IMR-90 (cell line): ENCODE measurements around the gene RPRM. TPM values are rescaled to one million over a fixed set of nuclear protein-coding genes. Genes with fewer than 3 reads are reported as not detected.

Experiments
- ATAC-seq: fragments of 200-7000 bp; cut with Tn5 transposase; 2 replicates; pipeline ENCODE4 v1.9.1; 2020; ENCODE audit warnings: low read depth, mild to moderate bottlenecking, moderate library complexity
- BruUV-seq: library from RNA; stranded (reverse); fragments of 400-500 nt; replicated peaks from 2 replicates; lab custom pipeline; 2021; lab: Mats Ljungman, UMichigan
- CTCF ChIA-PET: fragments of 300-600 bp; formaldehyde crosslinking; extraction: SDS; loops from one replicate; lab custom pipeline; 2021; ENCODE audit warnings: antibody characterized with exemption; lab: Yijun Ruan, JAX
- POLR2A ChIA-PET: fragments of 300-600 bp; sonication (Branson Sonifier 250); formaldehyde crosslinking; loops from one replicate; lab custom pipeline; 2022; ENCODE audit warnings: antibody characterized with exemption; ENCODE audit not compliant: unreplicated experiment; lab: Charles Lee
- DNase-seq: peaks from one replicate; pipeline ENCODE4 v3.0.0; 2013
- H2AFZ ChIP-seq: replicated peaks from 2 replicates; pipeline ENCODE3; 2013; ENCODE audit warnings: low read length, mild to moderate bottlenecking; ENCODE audit not compliant: poor library complexity
- H2AK5ac ChIP-seq: 2 replicates; pipeline ENCODE4 v1.6.1; 2013; ENCODE audit warnings: low read depth, low read length, inconsistent platforms
- H2AK9ac ChIP-seq: replicated peaks from 2 replicates; pipeline ENCODE3; 2013; ENCODE audit warnings: mild to moderate bottlenecking, low read depth, low read length, moderate library complexity; ENCODE audit not compliant: poor library complexity
- H2BK120ac ChIP-seq: 2 replicates; pipeline ENCODE4 v1.6.1; 2013; ENCODE audit warnings: low read depth, low read length, inconsistent platforms
- H2BK15ac ChIP-seq: 3 replicates; pipeline ENCODE4 v1.6.1; 2013; ENCODE audit warnings: low read depth, low read length, inconsistent platforms
- H2BK20ac ChIP-seq: 2 replicates; pipeline ENCODE4 v1.6.1; 2013; ENCODE audit warnings: low read depth, mild to moderate bottlenecking, inconsistent platforms, low read length, moderate library complexity
- H2BK5ac ChIP-seq: 2 replicates; pipeline ENCODE4 v1.6.1; 2013; ENCODE audit warnings: mild to moderate bottlenecking, low read depth, low read length, inconsistent platforms; ENCODE audit not compliant: poor library complexity, severe bottlenecking
- H3K14ac ChIP-seq: replicated peaks from 2 replicates; pipeline ENCODE4 v1.6.1; 2013; ENCODE audit warnings: low read depth, low read length, inconsistent platforms
- H3K18ac ChIP-seq: 2 replicates; pipeline ENCODE4 v1.6.1; 2013; ENCODE audit warnings: low read depth, low read length, control low read depth
- H3K23ac ChIP-seq: 2 replicates; pipeline ENCODE4 v1.6.1; 2013; ENCODE audit warnings: low read depth, low read length, inconsistent platforms
- H3K27ac ChIP-seq: 2 replicates; pipeline ENCODE4 v1.5.1; 2013; ENCODE audit warnings: mild to moderate bottlenecking, control low read depth, low read length; ENCODE audit not compliant: insufficient read depth
- H3K27me3 ChIP-seq: 2 replicates; pipeline ENCODE4 v1.6.1; 2013; ENCODE audit warnings: low read length; ENCODE audit not compliant: control insufficient read depth, insufficient read depth
- H3K36me3 ChIP-seq: 2 replicates; pipeline ENCODE4 v1.6.1; 2013; ENCODE audit warnings: low read length, mixed read lengths; ENCODE audit not compliant: control insufficient read depth, insufficient read depth
- H3K4ac ChIP-seq: 2 replicates; pipeline ENCODE4 v1.6.1; 2013; ENCODE audit warnings: low read depth, low read length, inconsistent platforms
- H3K4me1 ChIP-seq: 2 replicates; pipeline ENCODE4 v1.6.1; 2013; ENCODE audit warnings: low read length, mixed read lengths; ENCODE audit not compliant: control insufficient read depth, insufficient read depth
- H3K4me2 ChIP-seq: 2 replicates; pipeline ENCODE4 v1.6.1; 2013; ENCODE audit warnings: low read depth, mild to moderate bottlenecking, control low read depth, low read length, moderate library complexity
- H3K4me3 ChIP-seq: 2 replicates; pipeline ENCODE4 v1.5.1; 2013; ENCODE audit warnings: low read depth, mild to moderate bottlenecking, control low read depth, low read length, moderate library complexity; ENCODE audit not compliant: insufficient read depth
- H3K56ac ChIP-seq: 2 replicates; pipeline ENCODE4 v1.6.1; 2013; ENCODE audit warnings: low read length, inconsistent platforms; ENCODE audit not compliant: insufficient read depth; ENCODE audit errors: extremely low read depth
- H3K79me1 ChIP-seq, 2 experiments: 2 replicates each; pipeline ENCODE4 v1.6.1; 2013; ENCODE audit warnings: low read length in 2 of 2, inconsistent platforms in 1 of 2, low read depth in 1 of 2
- H3K9ac ChIP-seq: 2 replicates; pipeline ENCODE4 v1.6.1; 2013; ENCODE audit warnings: low read depth, low read length, control low read depth
- H3K9me1 ChIP-seq: 2 replicates; pipeline ENCODE4 v1.6.1; 2013; ENCODE audit warnings: low read length, inconsistent platforms; ENCODE audit not compliant: insufficient read depth
- H3K9me3 ChIP-seq: 2 replicates; pipeline ENCODE4 v1.6.1; 2013; ENCODE audit warnings: low read length; ENCODE audit not compliant: control insufficient read depth, insufficient read depth
- H4K20me1 ChIP-seq: 2 replicates; pipeline ENCODE4 v1.6.1; 2013; ENCODE audit warnings: low read length, inconsistent platforms; ENCODE audit not compliant: insufficient read depth
- H4K5ac ChIP-seq: 2 replicates; pipeline ENCODE4 v1.6.1; 2013; ENCODE audit warnings: mild to moderate bottlenecking, low read depth, low read length, control low read depth
- H4K8ac ChIP-seq, 2 experiments: 2 replicates each; pipeline ENCODE4 v1.6.1; 2013; ENCODE audit warnings: low read depth in 2 of 2, low read length in 2 of 2, control low read depth in 1 of 2, inconsistent platforms in 1 of 2
- H4K91ac ChIP-seq: 2 replicates; pipeline ENCODE4 v1.6.1; 2013; ENCODE audit warnings: low read depth, low read length, inconsistent platforms; ENCODE audit not compliant: insufficient read depth
- BHLHE40 ChIP-seq: fragments of 150-350 bp; IDR thresholded peaks from 2 replicates; pipeline ENCODE4 v1.6.1; 2016; ENCODE audit warnings: mild to moderate bottlenecking, low read depth, low read length
- CEBPB ChIP-seq: IDR thresholded peaks from 2 replicates; pipeline ENCODE4 v1.6.1; 2012; ENCODE audit warnings: low read depth, low read length, improper control_type of control experiment
- CHD1 ChIP-seq: IDR thresholded peaks from 2 replicates; pipeline ENCODE4 v1.6.1; 2012; ENCODE audit warnings: low read depth, low read length, improper control_type of control experiment
- CTCF ChIP-seq: conservative IDR thresholded peaks from 2 replicates; pipeline ENCODE4 v1.5.1; 2012; ENCODE audit warnings: mild to moderate bottlenecking, low read depth, low read length, improper control_type of control experiment
- ELK1 ChIP-seq: fragments of 150-350 bp; IDR thresholded peaks from 2 replicates; pipeline ENCODE4 v1.6.1; 2016; ENCODE audit warnings: low read depth, mild to moderate bottlenecking, low read length, moderate library complexity, borderline replicate concordance
- FOS ChIP-seq: fragments of 150-350 bp; IDR thresholded peaks from 2 replicates; pipeline ENCODE4 v1.6.1; 2016; ENCODE audit warnings: low read depth, low read length
- MAFK ChIP-seq: IDR thresholded peaks from 2 replicates; pipeline ENCODE4 v1.6.1; 2012; ENCODE audit warnings: low read depth, low read length, improper control_type of control experiment
- MAZ ChIP-seq: IDR thresholded peaks from 2 replicates; pipeline ENCODE4 v1.6.1; 2012; ENCODE audit warnings: low read depth, mild to moderate bottlenecking, low read length, improper control_type of control experiment, moderate library complexity, borderline replicate concordance
- MXI1 ChIP-seq: IDR thresholded peaks from 2 replicates; pipeline ENCODE4 v1.6.1; 2012; ENCODE audit warnings: low read depth, mild to moderate bottlenecking, low read length, moderate library complexity, borderline replicate concordance
- NFE2L2 ChIP-seq: fragments of 150-350 bp; IDR thresholded peaks from 2 replicates; pipeline ENCODE4 v1.6.1; 2016; ENCODE audit warnings: low read depth, mild to moderate bottlenecking, low read length
- POLR2A ChIP-seq: IDR thresholded peaks from 2 replicates; pipeline ENCODE4 v1.6.1; 2012; ENCODE audit warnings: mild to moderate bottlenecking, low read depth, low read length
- RAD21 ChIP-seq: IDR thresholded peaks from 2 replicates; pipeline ENCODE4 v1.6.1; 2012; ENCODE audit warnings: low read length, improper control_type of control experiment
- RCOR1 ChIP-seq: IDR thresholded peaks from 2 replicates; pipeline ENCODE4 v1.6.1; 2012; ENCODE audit warnings: mild to moderate bottlenecking, low read length, improper control_type of control experiment; ENCODE audit not compliant: insufficient replicate concordance
- RFX5 ChIP-seq: IDR thresholded peaks from 2 replicates; pipeline ENCODE4 v1.8.0; 2012; ENCODE audit warnings: low read depth, mild to moderate bottlenecking, low read length, moderate library complexity
- SMC3 ChIP-seq: fragments of 150-350 bp; IDR thresholded peaks from 2 replicates; pipeline ENCODE4 v1.6.1; 2016; ENCODE audit warnings: low read depth, mild to moderate bottlenecking, antibody characterized with exemption, low read length, moderate library complexity
- WGBS, 2 experiments: methylation state at CpG; one replicate each; pipeline versions ENCODE4 v1.1.5 to v1.1.7; 2013; ENCODE audit warnings: missing lambda C conversion rate in 2 of 2; ENCODE audit not compliant: insufficient read length in 1 of 2; ENCODE audit errors: extremely low coverage in 2 of 2; 5-methylcytosine and 5-hydroxymethylcytosine counted together
- dilution Hi-C: fragments of 300-500 bp; cut with HindIII; formaldehyde crosslinking; loops from one replicate; pipeline ENCODE4 v1.14.3; 2018; ENCODE audit warnings: low sequenced_read_pairs; ENCODE audit not compliant: unreplicated experiment
- in situ Hi-C: fragments of 300-500 bp; cut with MboI; formaldehyde crosslinking; loops from 3 replicates; pipeline ENCODE4 v1.14.3; 2019; ENCODE audit warnings: low sequenced_read_pairs, inconsistent platforms, mixed read lengths
- intact Hi-C: fragments of 100-400 bp; cut with micrococcal nuclease; formaldehyde crosslinking; loops from 2 replicates; pipeline ENCODE4 v1.10.0; 2022
- polyA plus RNA-seq, 3 experiments: library from polyadenylated mRNA; depleted of rRNA; stranded (reverse); fragments of >200 nt; gene quantifications; 2 replicates each; pipeline ENCODE4 v1.2.3, GENCODE V29; 2012; ENCODE audit warnings: low replicate concordance in 1 of 3
- total RNA-seq: library from RNA; depleted of rRNA; stranded (reverse); fragments of >200 nt; gene quantifications from 2 replicates; pipeline ENCODE4 v1.2.3, GENCODE V29; 2012
- TF ChIP-seq, protein P1 (sequence below): fragments of 150-350 bp; IDR thresholded peaks from 2 replicates; pipeline ENCODE4 v1.6.1; 2017; ENCODE audit warnings: mild to moderate bottlenecking, antibody characterized with exemption, low read length, low read depth

The RPRM gene
- total and polyA plus RNA-seq, 2 of the 4 experiments (the other 2 are of a cell fraction): not detected

GRCh38 chr2:153479573-153479972 is 1.0 kb upstream of the RPRM start:
- Histone ChIP-seq H3K27me3 (peaks cover 17% of the 10 kb centered on the region), H2BK5ac (no peak overlapping the region)

More at GRCh38 chr2:153479573-153479972, 1.0 kb upstream of the RPRM start:
- H2AFZ ChIP-seq: no peak overlapping the region
- H4K91ac ChIP-seq: no peak overlapping the region
- H2AK5ac ChIP-seq: no peak overlapping the region
- no peak overlapping the region for H3K27ac ChIP-seq
- H3K4me1 ChIP-seq: no peaks in the 10 kb centered on the region
- ChIA-PET CTCF (interaction anchor here (1.1 to 1.2 kb wide), 2 partner anchors 9 to 10 kb away, joined by 3 read pairs; no protein-coding TSS in a partner anchor), POLR2A (no interaction called here)
- no peak overlapping the region for H2BK20ac ChIP-seq
- no peaks in the 10 kb centered on the region for H3K79me1 ChIP-seq
- no peak overlapping the region for H3K18ac ChIP-seq
- H3K56ac ChIP-seq: no peak overlapping the region
- dilution Hi-C loops: no loop called here
- no peak overlapping the region for H3K4me3 ChIP-seq
- no TSS peak for BruUV-seq
- no peaks in the 10 kb centered on the region for H4K20me1 ChIP-seq
- no peak overlapping the region for H3K14ac ChIP-seq
- no peak overlapping the region for H4K8ac ChIP-seq
- H2AK9ac ChIP-seq: no peak overlapping the region
- intact Hi-C loops: no loop called here
- no peak overlapping the region for H2BK120ac ChIP-seq
- H4K5ac ChIP-seq: no peak overlapping the region
- no peaks in the 10 kb centered on the region for H3K9me1 ChIP-seq
- no peaks in the 10 kb centered on the region for H3K9me3 ChIP-seq
- H2BK15ac ChIP-seq: no peak overlapping the region
- no peak for TF ChIP-seq FOS
- no peak for TF ChIP-seq CHD1
- TF ChIP-seq BHLHE40: no peak
- TF ChIP-seq, protein P1, sequence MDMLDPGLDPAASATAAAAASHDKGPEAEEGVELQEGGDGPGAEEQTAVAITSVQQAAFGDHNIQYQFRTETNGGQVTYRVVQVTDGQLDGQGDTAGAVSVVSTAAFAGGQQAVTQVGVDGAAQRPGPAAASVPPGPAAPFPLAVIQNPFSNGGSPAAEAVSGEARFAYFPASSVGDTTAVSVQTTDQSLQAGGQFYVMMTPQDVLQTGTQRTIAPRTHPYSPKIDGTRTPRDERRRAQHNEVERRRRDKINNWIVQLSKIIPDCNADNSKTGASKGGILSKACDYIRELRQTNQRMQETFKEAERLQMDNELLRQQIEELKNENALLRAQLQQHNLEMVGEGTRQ: no peak
- TF ChIP-seq CEBPB: no peak
- TF ChIP-seq NFE2L2: no peak
- TF ChIP-seq RAD21: no peak
- no peak for TF ChIP-seq ELK1
- no peak for TF ChIP-seq RCOR1
- TF ChIP-seq SMC3: no peak
- TF ChIP-seq CTCF: no peak
- no peak for TF ChIP-seq MXI1
- TF ChIP-seq MAZ: no peak
- TF ChIP-seq RFX5: no peak
- TF ChIP-seq MAFK: no peak
- TF ChIP-seq POLR2A: no peak
- H3K4me2 ChIP-seq: no peak overlapping the region
- H3K23ac ChIP-seq: no peak overlapping the region
- in situ Hi-C loops: no loop called here
- no peak overlapping the region for H3K9ac ChIP-seq
- DNase-seq (no peak), ATAC-seq (no peak)
- no peaks in the 10 kb centered on the region for H3K36me3 ChIP-seq
- 15% methylated on average over 3 of the region's 5 CpGs; no CpG with 5 or more reads in 1 of the 2 experiments for WGBS, 2 experiments
- no peak overlapping the region for H3K4ac ChIP-seq
